Measurements from ENCODE around the gene ZNF714.

The ZNF714 gene

DNA sequence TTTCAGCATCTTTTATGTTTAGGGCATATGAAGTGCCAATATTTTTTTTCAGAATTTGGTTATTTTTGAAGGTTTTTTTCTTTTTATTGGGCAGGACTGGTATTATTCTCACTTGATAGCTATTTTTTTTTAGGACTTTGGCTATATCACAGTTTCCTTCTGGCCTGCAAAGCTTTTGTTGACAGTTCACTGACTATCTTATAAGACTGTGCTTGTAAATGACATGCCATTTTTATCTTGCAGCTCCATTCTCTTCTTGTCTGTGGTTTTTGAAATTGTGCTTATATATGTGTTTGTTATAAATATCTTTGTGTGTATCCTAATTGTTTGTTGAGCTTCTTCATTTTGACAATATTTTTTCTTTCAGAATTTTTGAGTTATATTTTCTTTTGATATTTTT lies 33.4 kb downstream of the ZNF714 start:
- TF ChIP-seq GATA3 (IDR thresholded peaks at IDR 0.05; ENCODE audit: low read depth, low read length) (no peak), GATA2 (IDR thresholded peaks at IDR 0.05; ENCODE audit: low read depth, low read length) (no peak)

DNA sequence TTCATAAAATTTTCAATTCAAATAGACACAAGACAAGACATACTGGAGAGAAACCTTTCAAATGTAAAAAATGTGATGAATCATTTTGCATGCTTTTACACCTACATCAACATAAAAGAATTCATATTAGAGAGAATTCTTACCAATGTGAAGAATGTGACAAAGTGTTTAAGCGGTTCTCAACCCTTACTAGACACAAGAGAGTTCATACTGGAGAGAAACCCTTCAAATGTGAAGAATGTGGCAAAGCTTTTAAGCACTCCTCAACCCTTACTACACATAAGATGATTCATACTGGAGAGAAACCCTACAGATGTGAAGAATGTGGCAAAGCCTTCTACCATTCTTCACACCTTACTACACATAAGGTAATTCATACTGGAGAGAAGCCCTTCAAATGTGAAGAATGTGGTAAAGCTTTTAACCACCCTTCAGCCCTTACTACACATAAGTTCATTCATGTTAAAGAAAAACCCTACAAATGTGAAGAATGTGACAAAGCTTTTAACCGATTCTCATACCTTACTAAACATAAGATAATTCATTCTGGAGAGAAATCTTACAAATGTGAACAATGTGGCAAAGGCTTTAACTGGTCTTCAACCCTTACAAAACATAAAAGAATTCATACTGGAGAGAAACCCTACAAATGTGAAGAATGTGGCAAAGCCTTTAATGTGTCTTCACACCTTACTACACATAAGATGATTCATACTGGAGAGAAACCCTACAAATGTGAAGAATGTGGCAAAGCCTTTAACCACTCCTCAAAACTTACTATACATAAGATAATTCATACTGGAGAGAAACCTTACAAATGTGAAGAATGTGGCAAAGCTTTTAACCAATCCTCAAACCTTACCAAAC lies 35.3 kb downstream of the ZNF714 start:
- TF ChIP-seq GATA2 (IDR thresholded peaks at IDR 0.05; ENCODE audit: low read depth, low read length): no peak
- no peak for TF ChIP-seq GATA3 (IDR thresholded peaks at IDR 0.05; ENCODE audit: low read depth, low read length)

DNA sequence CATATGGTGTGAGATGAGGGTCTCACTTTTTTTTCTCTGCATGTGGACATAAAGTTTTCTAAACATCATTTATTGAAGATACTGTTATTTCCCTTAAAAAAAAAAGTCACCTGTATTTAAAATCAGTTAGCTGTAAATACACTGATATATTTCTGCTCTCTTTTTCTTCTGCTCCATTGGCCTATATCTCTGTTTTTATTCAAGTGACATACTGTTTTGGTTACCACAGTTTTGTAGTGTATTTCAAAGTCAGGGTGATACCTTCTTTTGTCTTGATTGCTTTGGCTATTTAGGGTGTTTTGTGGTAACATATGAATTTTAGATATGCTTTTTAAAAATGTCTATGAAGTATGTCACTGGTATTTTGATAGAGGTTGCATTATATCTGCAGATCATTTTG lies 44.1 kb downstream of the ZNF714 start:
- TF ChIP-seq GATA2 (IDR thresholded peaks at IDR 0.05; ENCODE audit: low read depth, low read length): no peak

DNA sequence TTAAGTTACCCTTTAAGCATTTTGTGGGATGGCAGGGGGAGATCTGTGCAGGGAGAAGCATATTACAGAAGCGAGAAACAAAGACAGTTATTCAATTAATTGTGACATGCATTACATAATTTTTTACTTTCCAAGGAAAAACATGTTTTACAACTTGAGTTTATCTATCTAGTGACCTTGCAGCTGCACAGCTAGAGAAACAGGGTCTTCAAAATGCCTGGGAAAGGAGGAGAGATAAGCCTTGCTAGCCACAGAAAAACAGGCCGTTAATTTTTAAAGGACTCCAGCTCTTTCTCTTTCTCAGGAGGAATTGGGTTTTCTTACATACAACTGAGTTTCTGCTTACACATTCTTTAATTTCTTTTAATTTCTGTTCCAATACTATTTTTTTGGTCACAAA lies 45.0 kb downstream of the ZNF714 start:
- TF ChIP-seq GATA3 (IDR thresholded peaks at IDR 0.05; ENCODE audit: low read depth, low read length): no peak
- TF ChIP-seq GATA2 (IDR thresholded peaks at IDR 0.05; ENCODE audit: low read depth, low read length): no peak

DNA sequence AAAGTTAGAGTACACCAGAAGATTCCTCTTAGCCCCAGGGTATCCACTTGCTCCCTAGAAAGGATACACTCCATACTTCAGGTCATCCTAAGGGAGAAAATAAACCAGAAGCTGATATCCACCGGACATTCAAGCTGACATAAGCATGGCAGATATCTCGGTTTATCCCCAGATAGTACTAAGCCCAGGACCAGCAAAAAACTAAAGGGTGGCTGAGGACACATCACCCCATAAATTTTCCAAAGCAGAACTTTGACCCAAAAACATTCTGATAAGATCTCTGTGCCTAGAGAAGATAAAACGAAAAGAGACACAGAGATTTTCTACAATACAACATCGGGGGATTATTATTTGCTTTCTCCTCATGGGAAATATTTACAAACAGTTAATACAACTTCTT lies 45.9 kb downstream of the ZNF714 start:
- no peak for TF ChIP-seq GATA2 (IDR thresholded peaks at IDR 0.05; ENCODE audit: low read depth, low read length)
- no peak for TF ChIP-seq GATA3 (IDR thresholded peaks at IDR 0.05; ENCODE audit: low read depth, low read length)

DNA sequence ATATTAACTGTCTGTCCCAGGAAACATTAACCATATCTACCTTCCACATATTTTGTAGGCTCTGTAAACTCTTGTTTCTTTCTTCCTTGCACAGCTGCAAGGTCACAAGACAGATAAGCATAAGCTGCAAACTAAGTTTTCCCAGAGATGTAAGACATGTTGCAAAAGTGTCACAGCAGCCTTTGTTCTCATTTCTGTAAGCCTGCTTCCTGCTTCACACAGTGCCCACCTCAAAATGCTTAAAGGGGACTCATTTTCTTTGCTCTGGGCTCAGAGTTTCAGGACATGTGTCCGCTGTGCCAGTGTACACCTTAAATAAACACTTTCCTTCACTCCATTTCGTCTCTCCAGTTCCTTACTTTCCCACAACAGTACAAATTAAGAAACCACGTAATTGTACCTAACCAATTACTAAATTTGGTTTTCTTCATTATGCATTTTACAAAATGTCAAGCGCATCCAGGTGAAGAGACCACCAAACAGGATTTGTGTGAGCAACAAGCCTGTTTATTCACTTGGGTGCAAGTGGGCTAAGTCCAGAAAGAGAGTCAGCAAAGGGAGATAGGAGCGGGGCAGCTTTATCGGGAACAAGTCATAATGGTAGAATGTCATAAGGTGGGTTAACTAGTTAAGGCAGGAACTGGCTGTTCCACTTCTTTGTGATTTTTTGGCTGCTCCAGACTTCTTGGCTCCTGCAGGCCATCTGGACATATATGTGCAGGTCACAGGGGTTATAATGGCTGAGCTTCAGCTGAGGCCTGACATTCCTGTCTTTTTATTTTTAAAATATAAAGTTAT lies 47.1 kb downstream of the ZNF714 start:
- no peak for TF ChIP-seq GATA3 (IDR thresholded peaks at IDR 0.05; ENCODE audit: low read depth, low read length)
- TF ChIP-seq GATA2 (IDR thresholded peaks at IDR 0.05; ENCODE audit: low read depth, low read length): no peak

DNA sequence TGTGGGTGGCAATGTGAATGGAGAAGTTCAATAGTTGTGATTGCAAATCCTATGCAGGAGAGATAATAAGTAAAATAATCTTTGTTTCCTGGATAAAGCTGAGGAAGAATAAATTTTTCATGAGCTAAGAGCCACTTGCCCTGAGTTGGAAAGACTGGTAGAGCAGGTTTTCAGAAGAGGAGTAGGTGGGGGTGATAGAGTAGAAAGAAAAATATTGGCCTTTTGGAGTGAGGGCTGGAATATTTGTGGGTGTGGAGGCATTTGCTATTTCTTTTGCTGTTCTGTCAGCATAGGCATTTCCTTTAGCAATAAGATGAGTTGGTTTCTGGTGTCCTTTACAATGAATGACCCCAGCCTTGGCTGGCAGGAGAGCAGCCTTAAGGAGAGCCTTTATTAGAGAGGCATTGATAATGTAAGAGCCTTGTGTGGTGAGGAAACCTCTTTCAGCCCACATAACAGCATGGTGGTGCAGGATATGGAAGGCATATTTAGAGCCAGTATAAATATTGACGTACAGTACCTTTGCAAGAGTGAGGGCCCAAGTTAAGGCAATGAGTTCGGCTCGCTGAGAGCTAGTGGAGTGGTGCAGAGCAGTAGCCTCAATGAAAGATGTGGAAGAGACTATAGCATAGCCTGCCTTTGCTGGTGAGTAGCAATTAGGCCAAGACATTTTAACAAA lies 48.2 kb downstream of the ZNF714 start:
- TF ChIP-seq GATA3 (IDR thresholded peaks at IDR 0.05; ENCODE audit: low read depth, low read length) (no peak), GATA2 (IDR thresholded peaks at IDR 0.05; ENCODE audit: low read depth, low read length) (no peak)

DNA sequence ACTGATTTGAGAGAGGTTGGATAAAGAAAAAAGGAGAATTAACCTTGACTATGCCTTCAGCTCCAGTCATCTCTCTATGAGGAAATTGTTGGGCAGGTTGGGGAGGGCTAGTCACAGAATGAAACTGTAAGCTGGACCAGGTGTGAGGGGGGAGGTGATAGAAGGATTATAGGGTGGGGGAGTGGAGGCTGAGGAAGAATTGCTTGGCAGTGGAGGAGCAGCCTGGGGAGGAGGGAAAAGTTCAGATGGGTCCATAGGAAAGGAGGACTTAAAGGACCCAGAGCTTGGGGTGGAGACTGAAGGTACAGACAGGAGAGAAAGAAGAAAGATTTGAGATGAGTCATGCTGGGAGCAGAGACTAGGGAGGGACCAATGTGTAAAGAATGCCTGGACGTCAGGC lies 51.6 kb downstream of the ZNF714 start:
- TF ChIP-seq GATA3 (IDR thresholded peaks at IDR 0.05; ENCODE audit: low read depth, low read length) (no peak), GATA2 (IDR thresholded peaks at IDR 0.05; ENCODE audit: low read depth, low read length) (no peak)

DNA sequence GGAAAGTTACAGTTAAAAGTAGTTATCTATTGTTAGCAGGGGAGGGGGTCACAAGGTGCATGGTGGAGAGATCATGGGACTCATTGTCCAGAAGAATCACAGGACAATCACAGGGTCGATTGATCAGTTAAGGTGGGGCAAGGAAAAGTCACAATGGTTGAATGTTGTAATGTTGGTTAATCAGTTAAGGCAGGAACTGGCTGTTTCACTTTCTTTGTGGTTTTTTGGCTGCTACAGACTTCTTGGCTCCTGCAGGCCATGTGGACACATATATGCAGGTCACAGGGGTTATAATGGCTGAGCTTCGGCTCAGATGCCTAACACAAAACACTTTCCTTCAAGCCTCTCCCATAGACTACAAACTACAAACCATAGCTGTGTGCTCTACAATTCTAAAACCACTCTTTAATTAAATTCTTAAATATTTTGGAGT lies 52.9 kb downstream of the ZNF714 start:
- TF ChIP-seq GATA3 (IDR thresholded peaks at IDR 0.05; ENCODE audit: low read depth, low read length) (no peak), GATA2 (IDR thresholded peaks at IDR 0.05; ENCODE audit: low read depth, low read length) (no peak)

DNA sequence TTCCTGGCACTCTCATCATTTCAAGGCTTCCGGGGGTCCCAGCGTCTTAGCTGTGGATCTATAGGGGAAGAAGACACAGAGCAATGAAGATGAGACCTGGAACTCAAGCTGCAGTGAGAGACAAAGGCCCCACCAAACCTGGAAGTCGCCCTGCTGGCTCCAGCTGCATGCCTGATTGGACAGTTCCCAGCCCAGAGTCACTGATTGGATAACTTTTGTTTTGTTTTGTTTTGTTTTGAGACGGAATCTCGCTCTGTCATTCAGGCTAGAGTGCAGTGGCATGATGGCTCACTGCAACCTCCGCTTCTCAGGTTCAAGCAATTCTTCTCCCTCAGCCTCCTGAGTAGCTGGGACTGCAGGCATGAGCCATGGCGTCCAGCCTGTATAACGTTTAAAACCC lies 53.4 kb downstream of the ZNF714 start:
- TF ChIP-seq GATA3 (IDR thresholded peaks at IDR 0.05; ENCODE audit: low read depth, low read length) (no peak), GATA2 (IDR thresholded peaks at IDR 0.05; ENCODE audit: low read depth, low read length) (no peak)

DNA sequence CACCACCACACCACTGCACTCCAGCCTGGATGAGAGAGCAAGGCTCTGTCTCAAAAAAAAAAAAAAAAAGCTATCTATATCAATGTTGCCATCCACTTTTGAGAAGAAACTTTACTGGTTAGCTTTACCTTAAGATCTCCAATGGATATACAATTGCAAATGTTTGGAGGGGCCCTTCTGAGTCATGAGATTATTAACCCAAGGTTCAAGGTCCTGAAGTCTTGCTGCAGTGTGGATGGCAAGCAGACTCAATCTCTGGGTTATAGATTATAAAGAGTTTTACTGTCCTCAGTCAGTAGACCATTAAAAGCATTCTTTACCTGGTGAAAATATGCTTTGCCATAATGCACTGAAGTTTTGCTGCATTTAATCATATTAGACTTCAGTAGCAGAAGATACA lies 56.1 kb downstream of the ZNF714 start:
- no peak for TF ChIP-seq GATA2 (IDR thresholded peaks at IDR 0.05; ENCODE audit: low read depth, low read length)
- TF ChIP-seq GATA3 (IDR thresholded peaks at IDR 0.05; ENCODE audit: low read depth, low read length): no peak

DNA sequence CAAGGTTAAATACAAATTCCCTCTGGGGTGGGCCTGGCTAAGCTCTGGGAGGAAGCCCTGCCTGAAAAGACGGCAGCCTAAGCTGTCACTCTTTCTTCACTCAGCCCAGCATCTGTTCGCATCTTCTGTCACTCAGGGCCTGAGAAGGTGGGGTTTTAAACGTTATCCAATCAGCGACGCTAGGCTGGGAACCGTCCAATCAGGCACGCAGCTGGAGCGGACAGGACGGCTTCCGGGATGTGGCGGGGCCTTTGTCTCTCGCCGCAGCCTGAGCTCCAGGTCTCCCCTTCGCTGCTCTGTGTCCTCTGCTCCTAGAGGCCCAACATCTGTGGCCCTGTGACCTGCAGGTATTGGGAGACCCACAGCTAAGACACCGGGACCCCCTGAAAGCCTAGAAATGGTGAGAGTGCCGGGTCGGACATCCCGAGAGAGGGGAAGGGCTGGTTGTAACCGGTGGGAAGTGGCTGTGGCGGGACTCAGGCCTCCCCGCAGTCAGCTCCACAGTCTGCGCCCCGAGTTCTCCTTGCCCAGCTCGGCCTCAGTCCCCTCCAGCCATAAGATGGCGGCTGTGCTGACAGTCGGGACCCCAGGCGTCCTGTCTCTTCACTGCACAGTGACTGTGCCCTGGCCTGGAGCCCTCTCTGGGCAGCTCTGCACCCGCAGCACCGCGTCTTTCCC lies 59.9 kb downstream of the ZNF714 start, which contains the start of gene ZNF431:
TSS of gene ZNF431 (plus strand) at position 254 of the 678 bp plus-strand sequence. CDS start at position 398, 144 bp downstream.
- TF ChIP-seq GATA2 (IDR thresholded peaks at IDR 0.05; ENCODE audit: low read depth, low read length) (no peak), GATA3 (IDR thresholded peaks at IDR 0.05; ENCODE audit: low read depth, low read length) (no peak)

DNA sequence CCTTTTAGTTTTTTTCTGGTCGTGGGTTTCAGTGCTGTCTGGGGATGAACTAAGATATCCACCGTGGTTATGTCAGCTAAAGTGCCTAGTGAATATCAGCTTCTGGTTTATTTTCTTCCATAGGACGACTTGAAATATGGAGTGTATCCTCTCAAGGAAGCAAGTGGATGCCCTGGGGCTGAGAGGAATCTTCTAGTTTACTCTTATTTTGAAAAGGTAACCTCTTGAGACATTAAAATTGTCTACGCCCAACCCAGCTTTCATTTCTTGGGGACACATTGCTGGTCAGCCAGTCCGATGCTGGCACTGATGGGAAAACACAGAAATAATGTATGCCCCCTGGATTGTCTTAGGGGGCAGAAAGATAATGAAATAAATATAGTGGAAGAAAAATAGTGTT lies 61.4 kb downstream of the ZNF714 start:
- TF ChIP-seq GATA2 (IDR thresholded peaks at IDR 0.05; ENCODE audit: low read depth, low read length) (no peak), GATA3 (IDR thresholded peaks at IDR 0.05; ENCODE audit: low read depth, low read length) (no peak)

DNA sequence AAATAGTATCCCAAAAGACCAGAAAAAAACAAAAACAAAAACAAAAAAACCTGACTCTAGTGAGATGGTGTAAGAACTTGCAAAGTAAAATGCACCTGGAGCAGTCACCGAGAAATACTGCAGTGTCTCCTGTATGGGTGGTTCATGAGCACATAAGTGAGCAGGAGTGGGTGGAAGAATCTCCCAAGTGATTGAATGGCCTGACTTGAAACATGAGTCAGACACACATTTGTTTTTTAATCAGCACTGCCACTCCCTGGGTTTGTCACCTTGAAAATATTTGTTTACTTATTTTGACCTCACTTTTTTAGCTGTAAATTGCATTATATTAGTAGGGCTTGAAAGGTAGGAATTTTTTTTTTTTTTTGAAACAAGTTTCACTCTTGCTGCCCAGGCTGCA lies 61.9 kb downstream of the ZNF714 start:
- no peak for TF ChIP-seq GATA2 (IDR thresholded peaks at IDR 0.05; ENCODE audit: low read depth, low read length)
- TF ChIP-seq GATA3 (IDR thresholded peaks at IDR 0.05; ENCODE audit: low read depth, low read length): no peak

All from SH-SY5Y (cell line).